NCI-H345 treated with DMSO at 0.1 percent for 48 hours (cell line): ENCODE measurements around the gene GMPPA.

ENCODE experiments used
- DNase-seq: peaks from one replicate; lab custom pipeline; 2025; ENCODE audit not compliant: unreplicated experiment; lab: John Stamatoyannopoulos, UW

The GMPPA gene

DNA sequence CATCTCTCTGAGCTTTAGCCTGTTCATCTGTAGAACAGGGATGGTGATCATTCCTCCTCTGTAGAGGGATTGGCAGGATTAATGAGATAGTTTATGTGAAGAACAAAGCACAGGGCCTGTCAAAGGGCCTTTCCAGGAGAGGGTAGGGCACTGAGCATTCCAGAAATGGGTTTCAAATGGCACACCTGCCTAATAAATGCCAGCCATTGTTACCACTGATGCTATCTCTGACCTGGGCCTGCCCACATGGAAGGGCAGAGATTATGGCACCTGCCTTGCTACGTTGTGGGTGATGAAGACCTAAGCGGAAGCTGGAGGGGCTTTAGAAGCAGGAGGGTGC lies 31.0 kb upstream of the GMPPA start:
- DNase-seq = no peak

DNA sequence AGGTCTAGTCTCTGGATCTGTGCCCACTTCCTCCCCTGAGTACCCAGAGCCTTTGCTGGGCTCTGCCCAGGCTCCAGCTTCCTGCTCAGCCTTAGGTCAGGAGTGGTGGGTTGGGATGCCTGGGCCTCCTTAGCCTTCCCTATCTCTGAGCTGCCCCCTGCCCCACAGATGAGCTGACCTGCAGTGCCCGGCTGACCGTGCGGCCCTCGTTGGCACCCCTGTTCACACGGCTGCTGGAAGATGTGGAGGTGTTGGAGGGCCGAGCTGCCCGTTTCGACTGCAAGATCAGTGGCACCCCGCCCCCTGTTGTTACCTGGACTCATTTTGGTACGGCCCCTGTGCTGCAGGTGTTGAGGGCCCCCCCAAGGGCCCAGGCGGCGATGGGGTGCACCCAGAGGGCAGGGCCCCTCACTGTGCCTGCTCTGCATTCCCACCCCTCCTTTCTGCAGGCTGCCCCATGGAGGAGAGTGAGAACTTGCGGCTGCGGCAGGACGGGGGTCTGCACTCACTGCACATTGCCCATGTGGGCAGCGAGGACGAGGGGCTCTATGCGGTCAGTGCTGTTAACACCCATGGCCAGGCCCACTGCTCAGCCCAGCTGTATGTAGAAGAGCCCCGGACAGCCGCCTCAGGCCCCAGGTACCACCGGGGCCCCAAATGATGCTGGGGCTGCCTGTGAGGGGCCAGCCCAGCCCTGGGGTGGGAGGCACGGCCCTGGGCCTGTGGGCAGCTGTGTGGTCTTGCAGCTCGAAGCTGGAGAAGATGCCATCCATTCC lies 30.1 kb upstream of the GMPPA start:
- DNase-seq = no peak

DNA sequence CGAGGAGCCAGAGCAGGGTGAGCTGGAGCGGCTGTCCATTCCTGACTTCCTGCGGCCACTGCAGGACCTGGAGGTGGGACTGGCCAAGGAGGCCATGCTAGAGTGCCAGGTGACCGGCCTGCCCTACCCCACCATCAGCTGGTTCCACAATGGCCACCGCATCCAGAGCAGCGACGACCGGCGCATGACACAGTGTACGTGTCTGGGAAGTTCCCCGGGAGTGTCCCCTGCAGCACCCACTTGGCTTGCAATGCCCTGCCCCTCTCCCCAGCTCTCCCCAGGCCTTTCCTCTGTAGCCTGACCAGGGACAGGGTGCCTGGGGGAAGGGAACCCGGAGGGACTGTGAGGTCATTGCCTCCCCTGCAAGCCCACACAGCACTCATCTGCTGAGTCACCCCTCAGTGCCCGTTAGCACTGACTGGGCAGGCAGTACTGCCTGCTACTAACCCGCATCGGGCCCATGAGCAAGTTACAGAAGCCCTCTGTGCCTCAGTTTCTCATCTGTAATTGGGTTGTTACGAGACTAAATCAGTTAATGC lies 29.4 kb upstream of the GMPPA start:
- no peak for DNase-seq

DNA sequence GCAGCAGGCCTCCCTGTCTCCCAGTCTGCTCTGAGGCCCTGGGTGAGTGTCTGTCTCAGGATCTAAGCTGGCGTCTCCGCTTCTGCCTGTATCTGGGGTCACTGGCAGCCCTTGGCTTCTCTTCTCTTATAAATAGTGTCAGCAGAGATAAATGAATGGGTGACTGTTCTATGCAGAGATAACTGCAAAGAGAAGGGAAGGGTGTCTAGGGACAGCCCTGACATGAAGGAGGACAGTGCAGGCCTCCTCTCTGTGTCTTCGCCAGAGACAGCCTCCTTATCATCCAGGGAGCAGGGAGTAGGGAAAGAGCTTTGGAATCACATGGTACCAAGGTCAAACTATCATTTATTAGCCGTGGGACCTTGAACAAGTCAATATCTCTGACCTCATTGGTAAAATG lies 28.3 kb upstream of the GMPPA start:
- no peak for DNase-seq

DNA sequence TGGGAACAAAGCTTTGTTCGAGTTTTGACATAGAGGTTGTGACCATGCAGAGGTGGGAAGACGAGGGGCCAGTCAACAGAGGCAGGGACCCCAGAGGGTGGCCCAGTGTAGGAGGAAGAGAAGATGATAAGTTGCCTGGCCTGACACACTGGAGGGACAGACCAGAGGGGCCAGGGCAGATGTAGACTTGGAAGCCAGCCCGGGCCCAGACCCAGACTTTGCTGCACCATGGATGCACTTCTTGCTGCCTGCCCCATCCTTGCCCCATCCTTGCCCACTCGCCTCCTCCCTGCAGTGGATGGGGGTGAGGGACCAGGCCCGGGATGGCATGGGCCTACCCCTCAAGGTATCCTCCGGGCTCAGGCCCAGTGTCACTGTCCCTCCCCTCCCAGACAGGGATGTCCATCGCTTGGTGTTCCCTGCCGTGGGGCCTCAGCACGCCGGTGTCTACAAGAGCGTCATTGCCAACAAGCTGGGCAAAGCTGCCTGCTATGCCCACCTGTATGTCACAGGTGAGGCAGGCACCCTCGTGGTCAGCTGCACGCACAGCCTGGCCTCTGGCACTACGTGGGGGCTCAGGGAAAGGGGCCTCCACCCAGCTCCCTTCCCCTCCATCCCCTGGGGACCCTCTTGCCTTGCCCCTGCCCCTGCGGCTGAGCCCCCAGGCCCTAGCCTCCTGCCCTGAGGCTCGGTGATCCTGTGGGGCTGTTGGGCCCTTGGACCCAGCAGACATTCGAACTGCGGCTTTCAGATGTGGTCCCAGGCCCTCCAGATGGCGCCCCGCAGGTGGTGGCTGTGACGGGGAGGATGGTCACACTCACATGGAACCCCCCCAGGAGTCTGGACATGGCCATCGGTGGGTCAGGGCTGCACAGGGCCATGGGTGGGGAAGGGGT lies 27.0 kb upstream of the GMPPA start:
- no peak for DNase-seq

DNA sequence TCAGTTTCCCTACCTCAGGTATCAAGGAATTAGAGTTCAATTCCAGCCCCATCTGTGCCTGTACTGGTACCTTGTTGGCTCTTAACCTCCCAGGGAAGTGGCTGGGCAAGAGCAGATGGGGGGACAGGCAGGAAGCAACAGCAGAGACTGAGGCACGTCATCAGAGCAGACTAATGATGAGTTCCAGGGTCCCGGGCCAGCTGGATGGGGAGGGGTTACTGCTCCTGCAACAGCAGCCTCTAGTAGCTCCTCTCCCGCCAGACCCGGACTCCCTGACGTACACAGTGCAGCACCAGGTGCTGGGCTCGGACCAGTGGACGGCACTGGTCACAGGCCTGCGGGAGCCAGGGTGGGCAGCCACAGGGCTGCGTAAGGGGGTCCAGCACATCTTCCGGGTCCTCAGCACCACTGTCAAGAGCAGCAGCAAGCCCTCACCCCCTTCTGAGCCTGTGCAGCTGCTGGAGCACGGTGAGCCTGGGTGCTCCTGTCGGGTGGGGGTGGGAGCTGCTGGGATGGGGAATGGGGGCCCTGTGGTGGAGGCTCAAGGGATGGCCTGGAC lies 26.0 kb upstream of the GMPPA start:
- no peak for DNase-seq

DNA sequence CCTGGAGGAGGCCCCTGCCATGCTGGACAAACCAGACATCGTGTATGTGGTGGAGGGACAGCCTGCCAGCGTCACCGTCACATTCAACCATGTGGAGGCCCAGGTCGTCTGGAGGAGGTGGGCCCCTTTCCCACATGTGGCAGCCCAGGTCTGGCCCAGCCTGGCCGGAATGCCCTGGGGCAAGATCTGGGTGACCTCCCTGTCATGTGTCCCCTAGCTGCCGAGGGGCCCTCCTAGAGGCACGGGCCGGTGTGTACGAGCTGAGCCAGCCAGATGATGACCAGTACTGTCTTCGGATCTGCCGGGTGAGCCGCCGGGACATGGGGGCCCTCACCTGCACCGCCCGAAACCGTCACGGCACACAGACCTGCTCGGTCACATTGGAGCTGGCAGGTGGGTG lies 25.2 kb upstream of the GMPPA start:
- no peak for DNase-seq

DNA sequence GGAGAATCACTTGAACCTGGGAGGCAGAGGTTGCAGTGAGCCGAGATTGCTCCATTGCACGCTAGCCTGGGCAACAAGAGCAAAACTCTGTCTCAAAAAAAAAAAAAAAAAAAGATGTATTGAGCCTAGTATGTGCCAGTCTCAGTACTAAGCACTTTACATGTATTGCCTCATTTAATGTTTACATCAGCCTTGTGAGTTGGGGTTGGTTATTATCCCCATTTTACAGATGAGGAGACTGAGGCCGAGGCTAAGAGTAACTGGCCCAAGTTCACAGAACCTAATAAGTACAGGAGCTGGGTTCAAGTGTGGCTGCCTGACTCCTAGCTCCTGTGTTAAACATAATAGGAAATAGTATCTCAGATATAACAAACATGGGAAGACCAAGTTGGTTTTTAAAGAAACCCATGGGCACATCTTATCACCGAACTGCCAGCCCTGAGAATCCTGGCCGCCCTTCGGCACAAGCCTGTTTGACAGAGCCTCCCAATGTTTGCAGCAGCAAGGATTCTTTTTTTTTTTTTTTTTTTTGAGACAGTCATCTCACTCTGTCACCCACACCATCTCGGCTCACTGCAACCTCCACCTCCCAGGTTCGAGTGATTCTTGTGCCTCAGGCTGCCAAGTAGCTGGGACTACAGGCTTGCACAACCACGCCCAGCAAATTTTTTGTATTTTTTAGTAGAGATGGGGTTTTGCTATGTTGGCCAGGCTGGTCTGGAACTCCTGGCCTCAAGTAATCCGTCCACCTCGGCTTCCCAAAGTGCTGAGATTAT lies 24.2 kb upstream of the GMPPA start:
- DNase-seq = no peak

DNA sequence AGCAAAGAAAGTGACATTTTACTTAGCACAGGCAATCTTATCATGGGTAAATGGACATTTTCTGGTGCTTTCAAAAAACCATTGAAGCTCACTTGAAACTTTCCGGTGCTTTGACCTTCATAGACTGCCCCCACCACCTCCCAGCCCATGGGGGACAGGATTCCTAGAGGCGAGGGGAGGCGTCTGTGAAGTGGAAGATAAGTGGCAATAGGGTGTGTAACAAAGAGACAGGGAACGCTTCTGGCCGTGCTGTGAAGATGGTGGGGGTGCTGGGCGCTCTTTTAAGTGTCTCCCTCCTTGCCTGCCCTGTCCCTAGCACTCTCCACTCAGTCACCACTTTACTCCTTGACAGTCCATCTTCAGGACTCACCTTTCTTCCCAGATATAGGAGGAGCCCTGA lies 23.4 kb upstream of the GMPPA start:
- no peak for DNase-seq

DNA sequence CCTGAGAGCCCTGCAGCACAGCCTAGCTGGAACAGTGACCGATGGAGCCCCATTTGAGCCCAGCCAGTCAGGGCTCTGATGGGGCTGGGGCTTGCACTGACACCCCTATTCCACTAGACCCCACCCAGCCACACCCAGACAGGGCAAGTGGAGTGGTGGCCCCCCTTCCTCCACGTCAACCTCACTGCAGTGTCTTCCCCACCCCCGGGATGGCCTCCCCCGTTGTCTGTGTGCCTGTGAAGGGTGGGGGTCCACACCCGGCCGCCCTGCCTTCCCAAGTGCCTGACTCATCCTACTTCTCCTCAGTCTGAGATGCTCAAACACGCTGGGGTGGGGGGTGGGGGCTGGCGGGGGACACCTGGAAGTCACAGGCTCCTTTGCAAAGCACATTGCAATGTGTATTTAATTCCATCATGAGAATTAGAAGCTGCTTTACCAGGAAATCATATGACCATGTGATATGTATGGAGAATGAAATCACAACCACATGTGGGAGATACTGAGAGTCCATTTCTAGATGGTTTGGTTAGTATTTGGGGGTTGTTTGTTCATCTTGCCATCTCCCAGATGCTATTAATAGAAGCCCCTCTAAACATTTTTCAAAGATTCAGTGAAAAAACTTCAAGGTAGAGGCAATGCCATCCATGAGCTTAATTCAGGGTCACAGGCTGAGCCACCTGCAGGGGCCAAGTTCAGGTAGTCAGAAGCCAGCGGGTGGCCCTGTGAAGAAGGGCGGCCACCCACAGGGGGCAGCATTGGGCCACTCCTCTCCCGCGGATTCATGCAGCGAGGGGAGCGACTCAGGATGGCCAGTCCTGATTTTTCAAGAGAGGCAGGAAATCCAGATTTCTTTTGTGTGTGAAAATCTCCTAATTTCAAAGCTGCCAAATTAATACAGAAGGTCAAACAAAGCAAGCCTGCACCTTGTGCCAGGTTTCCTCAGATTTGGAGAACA lies 22.7 kb upstream of the GMPPA start:
- DNase-seq = no peak

DNA sequence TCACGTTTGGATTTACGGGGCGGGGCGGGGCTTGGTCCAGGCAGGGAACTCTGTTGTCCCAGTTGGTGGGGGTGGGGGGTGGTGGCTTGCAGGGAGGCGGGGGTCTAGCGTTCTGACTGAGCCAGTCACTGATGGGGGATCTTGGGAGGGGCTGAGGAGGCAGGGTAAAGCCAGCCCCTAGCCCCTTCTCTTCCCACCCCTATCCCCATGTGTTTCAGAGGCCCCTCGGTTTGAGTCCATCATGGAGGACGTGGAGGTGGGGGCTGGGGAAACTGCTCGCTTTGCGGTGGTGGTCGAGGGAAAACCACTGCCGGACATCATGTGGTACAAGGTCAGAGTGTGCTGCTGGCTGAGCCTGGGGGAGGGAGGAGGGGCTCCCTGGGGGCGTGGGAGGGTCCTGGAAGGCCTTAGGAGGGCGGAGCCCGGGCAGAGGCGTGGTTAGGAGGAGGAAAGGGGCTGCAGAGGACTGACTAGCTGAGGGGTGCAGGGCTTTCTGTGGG lies 22.0 kb upstream of the GMPPA start:
- no peak for DNase-seq

DNA sequence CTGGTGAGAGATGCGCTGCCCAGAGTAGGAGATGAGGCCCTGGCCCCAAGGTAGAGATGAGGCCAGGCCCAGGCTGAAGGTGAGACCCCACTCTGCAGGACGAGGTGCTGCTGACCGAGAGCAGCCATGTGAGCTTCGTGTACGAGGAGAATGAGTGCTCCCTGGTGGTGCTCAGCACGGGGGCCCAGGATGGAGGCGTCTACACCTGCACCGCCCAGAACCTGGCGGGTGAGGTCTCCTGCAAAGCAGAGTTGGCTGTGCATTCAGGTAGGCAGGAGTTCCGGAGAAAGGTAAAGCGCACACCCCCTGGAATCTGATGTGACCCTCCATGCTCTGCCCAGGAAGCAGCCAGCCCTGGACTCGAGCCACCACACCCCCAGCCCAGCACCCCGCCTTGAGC lies 21.5 kb upstream of the GMPPA start:
- DNase-seq = no peak

DNA sequence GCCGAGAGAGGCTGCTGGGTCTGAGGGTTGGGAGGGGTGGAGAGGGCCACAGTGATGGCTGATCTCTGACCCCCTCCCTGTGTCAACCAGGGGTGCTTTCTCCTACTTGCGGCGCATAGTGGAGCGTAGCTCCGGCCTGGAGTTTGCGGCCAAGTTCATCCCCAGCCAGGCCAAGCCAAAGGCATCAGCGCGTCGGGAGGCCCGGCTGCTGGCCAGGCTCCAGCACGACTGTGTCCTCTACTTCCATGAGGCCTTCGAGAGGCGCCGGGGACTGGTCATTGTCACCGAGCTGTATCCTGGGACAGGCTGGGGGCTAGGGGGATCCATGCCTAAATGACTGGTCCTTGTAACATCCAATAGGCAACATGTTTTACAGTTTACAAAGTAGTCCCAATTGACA lies 20.9 kb upstream of the GMPPA start:
- DNase-seq = no peak

DNA sequence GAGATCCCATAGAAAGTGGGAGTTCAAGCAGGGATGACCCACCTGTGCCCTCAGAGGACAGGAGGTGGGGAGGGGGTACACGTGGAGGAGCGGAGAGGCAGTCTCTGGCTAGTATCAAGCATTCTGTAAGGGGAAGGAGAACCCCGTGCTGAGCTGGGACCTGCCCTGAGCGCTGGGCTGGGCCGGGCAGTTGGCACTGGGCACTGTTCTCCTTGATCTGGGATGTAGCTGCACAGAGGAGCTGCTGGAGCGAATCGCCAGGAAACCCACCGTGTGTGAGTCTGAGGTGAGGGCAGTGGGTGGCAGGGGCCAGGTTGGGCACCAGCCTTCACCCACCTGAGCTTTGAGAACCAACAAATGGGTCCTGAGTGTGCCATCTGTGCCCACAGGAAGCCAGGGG lies 19.8 kb upstream of the GMPPA start:
- no peak for DNase-seq

DNA sequence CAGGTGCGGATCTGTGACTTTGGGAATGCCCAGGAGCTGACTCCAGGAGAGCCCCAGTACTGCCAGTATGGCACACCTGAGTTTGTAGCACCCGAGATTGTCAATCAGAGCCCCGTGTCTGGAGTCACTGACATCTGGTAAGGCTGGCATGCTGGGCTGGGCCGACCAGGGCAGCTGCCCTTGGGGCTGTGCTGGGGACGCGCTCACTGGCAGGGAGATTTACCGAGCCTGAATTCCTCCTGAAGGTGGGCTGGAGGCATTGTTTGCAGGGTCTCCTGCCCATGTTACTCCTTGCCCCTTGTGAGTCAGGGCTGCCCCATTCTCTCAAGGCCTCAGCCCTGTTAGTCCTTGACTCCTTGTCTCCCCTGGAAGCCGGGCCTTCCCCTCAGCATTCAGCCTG lies 18.7 kb upstream of the GMPPA start:
- no peak for DNase-seq

DNA sequence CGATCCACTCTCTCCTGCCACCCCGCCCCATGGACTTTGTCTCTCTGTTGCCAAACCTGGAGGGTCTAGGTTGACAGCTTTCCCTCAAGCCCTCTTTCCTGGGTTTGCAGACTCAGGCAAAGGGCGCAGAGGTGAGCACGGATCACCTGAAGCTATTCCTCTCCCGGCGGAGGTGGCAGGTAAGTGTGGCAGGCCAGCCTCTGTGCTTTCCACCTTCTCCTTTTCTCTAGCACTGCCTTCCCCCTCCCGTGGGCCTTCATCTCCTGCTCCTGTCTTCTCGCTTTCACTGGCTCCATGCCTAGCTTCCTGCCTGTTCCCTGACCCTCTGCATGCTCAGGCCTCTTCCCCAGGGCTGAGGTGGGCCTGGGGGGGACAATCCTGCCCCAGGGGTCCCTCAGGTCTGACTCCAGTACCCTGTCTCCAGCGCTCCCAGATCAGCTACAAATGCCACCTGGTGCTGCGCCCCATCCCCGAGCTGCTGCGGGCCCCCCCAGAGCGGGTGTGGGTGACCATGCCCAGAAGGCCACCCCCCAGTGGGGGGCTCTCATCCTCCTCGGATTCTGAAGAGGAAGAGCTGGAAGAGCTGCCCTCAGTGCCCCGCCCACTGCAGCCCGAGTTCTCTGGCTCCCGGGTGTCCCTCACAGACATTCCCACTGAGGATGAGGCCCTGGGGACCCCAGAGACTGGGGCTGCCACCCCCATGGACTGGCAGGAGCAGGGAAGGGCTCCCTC lies 15.9 kb upstream of the GMPPA start:
- DNase-seq = no peak

DNA sequence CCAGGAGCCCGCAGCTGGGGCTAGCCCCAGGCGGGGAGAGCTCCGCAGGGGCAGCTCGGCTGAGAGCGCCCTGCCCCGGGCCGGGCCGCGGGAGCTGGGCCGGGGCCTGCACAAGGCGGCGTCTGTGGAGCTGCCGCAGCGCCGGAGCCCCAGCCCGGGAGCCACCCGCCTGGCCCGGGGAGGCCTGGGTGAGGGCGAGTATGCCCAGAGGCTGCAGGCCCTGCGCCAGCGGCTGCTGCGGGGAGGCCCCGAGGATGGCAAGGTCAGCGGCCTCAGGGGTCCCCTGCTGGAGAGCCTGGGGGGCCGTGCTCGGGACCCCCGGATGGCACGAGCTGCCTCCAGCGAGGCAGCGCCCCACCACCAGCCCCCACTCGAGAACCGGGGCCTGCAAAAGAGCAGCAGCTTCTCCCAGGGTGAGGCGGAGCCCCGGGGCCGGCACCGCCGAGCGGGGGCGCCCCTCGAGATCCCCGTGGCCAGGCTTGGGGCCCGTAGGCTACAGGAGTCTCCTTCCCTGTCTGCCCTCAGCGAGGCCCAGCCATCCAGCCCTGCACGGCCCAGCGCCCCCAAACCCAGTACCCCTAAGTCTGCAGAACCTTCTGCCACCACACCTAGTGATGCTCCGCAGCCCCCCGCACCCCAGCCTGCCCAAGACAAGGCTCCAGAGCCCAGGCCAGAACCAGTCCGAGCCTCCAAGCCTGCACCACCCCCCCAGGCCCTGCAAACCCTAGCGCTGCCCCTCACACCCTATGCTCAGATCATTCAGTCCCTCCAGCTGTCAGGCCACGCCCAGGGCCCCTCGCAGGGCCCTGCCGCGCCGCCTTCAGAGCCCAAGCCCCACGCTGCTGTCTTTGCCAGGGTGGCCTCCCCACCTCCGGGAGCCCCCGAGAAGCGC lies 15.0 kb upstream of the GMPPA start:
- no peak for DNase-seq
